RWPE2 (cell line): ENCODE data around the gene ZMYND11.

ENCODE experiments used
- ATAC-seq: fragments of 200-7000 bp; cut with Tn5 transposase; 3 replicates; pipeline ENCODE4 v1.9.1; 2021; ENCODE audit warnings: low read depth
- DNase-seq: peaks from one replicate; pipeline ENCODE4 v3.0.0-alpha.2; 2020; ENCODE audit warnings: low spot score
- H3K27ac ChIP-seq: fragments of 450-650 bp; 2 replicates; pipeline ENCODE4 v1.5.1; 2017; ENCODE audit warnings: mild to moderate bottlenecking; ENCODE audit not compliant: poor library complexity, severe bottlenecking
- H3K27me3 ChIP-seq: fragments of 250-450 bp; sonication (Bioruptor Pico); 2 replicates; pipeline ENCODE4 v1.5.1; 2021; ENCODE audit warnings: mild to moderate bottlenecking, moderate library complexity; ENCODE audit not compliant: insufficient read depth, poor library complexity, severe bottlenecking
- H3K36me3 ChIP-seq: fragments of 250-450 bp; sonication (Bioruptor Pico); 2 replicates; pipeline ENCODE4 v1.5.1; 2020; ENCODE audit warnings: low read depth, mild to moderate bottlenecking, moderate library complexity
- H3K4me1 ChIP-seq: fragments of 250-450 bp; sonication (Bioruptor Pico); 2 replicates; pipeline ENCODE4 v1.5.1; 2021; ENCODE audit warnings: mild to moderate bottlenecking, moderate library complexity; ENCODE audit not compliant: insufficient read depth, poor library complexity, severe bottlenecking
- H3K4me3 ChIP-seq: fragments of 250-450 bp; sonication (Bioruptor Pico); 2 replicates; pipeline ENCODE4 v1.5.1; 2021; ENCODE audit warnings: mild to moderate bottlenecking, moderate library complexity; ENCODE audit not compliant: severe bottlenecking
- H3K9me3 ChIP-seq: fragments of 250-450 bp; sonication (Bioruptor Pico); 2 replicates; pipeline ENCODE4 v1.5.1; 2021; ENCODE audit warnings: mild to moderate bottlenecking, moderate library complexity; ENCODE audit not compliant: severe bottlenecking
- TF ChIP-seq, protein P1 (sequence below): fragments of 450-650 bp; IDR thresholded peaks from one replicate; pipeline ENCODE4 v1.5.1; 2017; ENCODE audit warnings: mild to moderate bottlenecking, moderate library complexity; ENCODE audit not compliant: poor library complexity, severe bottlenecking

The ZMYND11 gene

DNA sequence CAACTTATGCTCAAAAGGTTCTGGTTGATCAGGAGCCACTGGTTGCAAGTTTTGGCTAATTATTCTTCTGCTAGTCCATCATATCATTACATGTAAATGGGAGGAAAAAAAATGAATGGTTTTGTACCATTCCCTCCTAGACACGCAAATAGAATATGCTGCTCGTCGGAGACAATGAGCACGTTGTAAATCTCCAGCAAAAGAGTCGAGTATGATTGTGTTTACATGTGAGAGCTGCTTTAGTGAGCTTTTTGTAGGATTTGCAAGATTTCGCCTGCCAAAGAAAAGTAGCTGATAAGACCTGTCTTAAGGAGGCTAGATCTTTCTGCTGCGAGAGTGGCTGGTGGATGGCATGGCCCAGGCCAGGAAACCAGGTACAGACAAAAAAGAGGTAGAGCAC lies 109.0 kb downstream of the ZMYND11 start:
- Histone ChIP-seq H3K4me1 (peaks cover 5% of the 10 kb centered on the region), H3K36me3 (peaks cover 62% of the 10 kb centered on the region), H3K27me3 (no peaks in the 10 kb centered on the region), H3K27ac (no peak overlapping the region), H3K9me3 (no peaks in the 10 kb centered on the region), H3K4me3 (no peak overlapping the region)
- no peak for DNase-seq
- TF ChIP-seq, protein P1, sequence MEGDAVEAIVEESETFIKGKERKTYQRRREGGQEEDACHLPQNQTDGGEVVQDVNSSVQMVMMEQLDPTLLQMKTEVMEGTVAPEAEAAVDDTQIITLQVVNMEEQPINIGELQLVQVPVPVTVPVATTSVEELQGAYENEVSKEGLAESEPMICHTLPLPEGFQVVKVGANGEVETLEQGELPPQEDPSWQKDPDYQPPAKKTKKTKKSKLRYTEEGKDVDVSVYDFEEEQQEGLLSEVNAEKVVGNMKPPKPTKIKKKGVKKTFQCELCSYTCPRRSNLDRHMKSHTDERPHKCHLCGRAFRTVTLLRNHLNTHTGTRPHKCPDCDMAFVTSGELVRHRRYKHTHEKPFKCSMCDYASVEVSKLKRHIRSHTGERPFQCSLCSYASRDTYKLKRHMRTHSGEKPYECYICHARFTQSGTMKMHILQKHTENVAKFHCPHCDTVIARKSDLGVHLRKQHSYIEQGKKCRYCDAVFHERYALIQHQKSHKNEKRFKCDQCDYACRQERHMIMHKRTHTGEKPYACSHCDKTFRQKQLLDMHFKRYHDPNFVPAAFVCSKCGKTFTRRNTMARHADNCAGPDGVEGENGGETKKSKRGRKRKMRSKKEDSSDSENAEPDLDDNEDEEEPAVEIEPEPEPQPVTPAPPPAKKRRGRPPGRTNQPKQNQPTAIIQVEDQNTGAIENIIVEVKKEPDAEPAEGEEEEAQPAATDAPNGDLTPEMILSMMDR: no peak
- no peak for ATAC-seq

DNA sequence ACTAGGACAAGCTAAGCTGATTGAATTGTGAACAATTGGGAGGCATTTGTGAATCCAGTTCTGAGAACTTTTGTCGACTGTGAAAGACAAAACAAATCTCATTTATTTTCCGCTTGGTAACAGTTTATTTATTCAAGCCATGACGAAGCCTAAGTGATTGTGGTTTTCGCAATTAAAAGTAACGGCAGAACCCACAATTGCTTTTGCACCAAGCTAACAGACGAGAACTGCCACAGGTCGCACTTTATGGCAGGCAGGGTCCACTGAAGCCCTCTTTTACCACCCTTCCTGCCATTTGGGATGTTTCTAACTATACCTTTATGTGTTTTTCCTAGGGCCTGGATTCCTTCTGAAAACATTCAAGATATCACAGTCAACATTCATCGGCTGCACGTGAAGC lies 111.2 kb downstream of the ZMYND11 start:
- Histone ChIP-seq H3K27me3 (no peaks in the 10 kb centered on the region), H3K4me1 (no peaks in the 10 kb centered on the region), H3K9me3 (no peaks in the 10 kb centered on the region), H3K27ac (no peak overlapping the region), H3K4me3 (no peak overlapping the region), H3K36me3 (peaks cover 53% of the 10 kb centered on the region)
- TF ChIP-seq, protein P1: no peak
- DNase-seq (no peak), ATAC-seq (no peak)

DNA sequence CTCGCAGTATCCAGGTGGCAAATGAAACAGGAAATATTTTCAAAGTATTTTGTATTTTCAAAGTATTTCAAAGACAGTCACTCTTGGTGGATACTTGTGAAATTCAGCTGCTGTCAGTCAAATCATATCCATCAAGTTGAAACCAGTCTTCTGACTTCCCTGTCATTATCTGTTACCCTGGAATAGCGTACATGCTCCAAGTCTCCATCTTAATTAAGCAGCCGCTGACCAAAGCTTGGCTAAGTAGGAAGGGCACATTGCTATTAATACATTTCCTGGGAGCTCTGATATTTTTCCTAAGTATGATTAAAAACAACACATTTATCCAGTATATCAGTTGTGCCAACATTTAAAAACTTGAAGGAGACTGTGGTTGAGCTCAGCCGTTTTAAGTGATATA lies 112.2 kb downstream of the ZMYND11 start:
- TF ChIP-seq, protein P1: no peak
- ATAC-seq (no peak), DNase-seq (no peak)
- H3K27ac ChIP-seq: no peak overlapping the region
- H3K4me3 ChIP-seq: no peak overlapping the region
- no peaks in the 10 kb centered on the region for H3K9me3 ChIP-seq
- no peaks in the 10 kb centered on the region for H3K27me3 ChIP-seq
- H3K36me3 ChIP-seq: peaks cover 48% of the 10 kb centered on the region
- H3K4me1 ChIP-seq: no peaks in the 10 kb centered on the region

DNA sequence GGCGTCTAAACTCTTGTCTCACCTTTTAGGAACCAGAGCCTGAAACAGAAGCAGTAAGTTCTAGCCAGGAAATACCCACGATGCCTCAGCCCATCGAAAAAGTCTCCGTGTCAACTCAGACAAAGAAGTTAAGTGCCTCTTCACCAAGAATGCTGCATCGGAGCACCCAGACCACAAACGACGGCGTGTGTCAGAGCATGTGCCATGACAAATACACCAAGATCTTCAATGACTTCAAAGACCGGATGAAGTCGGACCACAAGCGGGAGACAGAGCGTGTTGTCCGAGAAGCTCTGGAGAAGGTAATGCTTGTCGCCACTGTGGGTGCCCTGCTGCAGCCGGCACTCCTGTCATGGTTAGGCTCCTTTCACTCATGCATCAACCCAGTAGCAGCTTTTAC lies 113.1 kb downstream of the ZMYND11 start:
- Histone ChIP-seq H3K36me3 (peaks cover 44% of the 10 kb centered on the region), H3K4me1 (no peaks in the 10 kb centered on the region), H3K9me3 (no peaks in the 10 kb centered on the region), H3K27ac (no peak overlapping the region), H3K4me3 (no peak overlapping the region), H3K27me3 (no peaks in the 10 kb centered on the region)
- no peak for ATAC-seq
- DNase-seq: no peak
- TF ChIP-seq, protein P1: no peak

DNA sequence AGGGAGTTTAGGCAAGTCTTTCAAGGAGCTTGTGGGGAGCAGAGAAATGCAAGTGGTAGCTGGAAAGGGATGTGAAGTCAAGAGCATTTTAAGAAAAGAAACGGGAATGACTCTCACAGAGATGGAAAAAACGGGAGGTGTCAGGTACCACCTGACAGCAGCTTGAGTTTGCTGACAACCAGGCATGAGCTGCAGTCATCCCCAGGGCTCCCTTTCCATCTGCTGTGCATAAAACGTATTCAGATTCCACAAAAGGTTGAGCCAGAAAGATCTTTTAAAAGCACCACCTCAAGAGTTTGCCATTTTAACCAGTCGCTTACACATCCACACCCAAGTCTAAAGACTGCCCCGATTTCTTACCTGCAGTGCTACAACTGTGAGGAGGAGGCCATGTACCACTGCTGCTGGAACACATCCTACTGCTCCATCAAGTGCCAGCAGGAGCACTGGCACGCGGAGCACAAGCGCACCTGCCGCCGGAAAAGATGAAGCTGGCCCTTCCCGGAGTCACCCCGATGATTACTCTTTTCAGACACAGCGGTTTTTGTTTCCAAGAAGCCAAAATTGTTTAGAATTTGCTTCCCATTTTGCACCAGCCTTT lies 116.8 kb downstream of the ZMYND11 start:
- Histone ChIP-seq H3K4me3 (no peak overlapping the region), H3K27ac (no peak overlapping the region), H3K4me1 (no peaks in the 10 kb centered on the region), H3K9me3 (no peaks in the 10 kb centered on the region), H3K27me3 (no peaks in the 10 kb centered on the region), H3K36me3 (peaks cover 32% of the 10 kb centered on the region)
- DNase-seq (no peak), ATAC-seq (no peak)
- TF ChIP-seq, protein P1: no peak
